ENCODE data around the gene NAGPA.

DNA sequence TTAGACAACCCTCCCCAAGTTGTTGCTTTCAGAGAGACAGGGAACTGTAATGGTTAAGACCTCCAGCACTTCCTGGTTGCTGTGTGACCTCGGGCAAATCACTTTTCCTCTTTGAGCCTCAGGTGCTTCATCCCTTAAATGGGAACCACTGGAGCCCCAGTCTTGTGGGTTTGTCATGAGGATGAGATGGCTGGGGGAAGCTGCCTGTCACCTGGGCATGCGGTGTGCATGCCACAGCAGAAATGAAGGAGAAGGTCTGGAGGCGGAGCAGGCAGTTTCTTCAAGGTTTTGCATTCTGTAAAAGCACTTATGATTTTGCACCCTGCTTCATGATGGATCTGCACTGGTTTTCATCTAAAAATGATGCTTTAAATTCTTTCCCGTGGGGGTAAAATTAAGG, 22.1 kb downstream of the NAGPA start:
- TF ChIP-seq, protein P1, sequence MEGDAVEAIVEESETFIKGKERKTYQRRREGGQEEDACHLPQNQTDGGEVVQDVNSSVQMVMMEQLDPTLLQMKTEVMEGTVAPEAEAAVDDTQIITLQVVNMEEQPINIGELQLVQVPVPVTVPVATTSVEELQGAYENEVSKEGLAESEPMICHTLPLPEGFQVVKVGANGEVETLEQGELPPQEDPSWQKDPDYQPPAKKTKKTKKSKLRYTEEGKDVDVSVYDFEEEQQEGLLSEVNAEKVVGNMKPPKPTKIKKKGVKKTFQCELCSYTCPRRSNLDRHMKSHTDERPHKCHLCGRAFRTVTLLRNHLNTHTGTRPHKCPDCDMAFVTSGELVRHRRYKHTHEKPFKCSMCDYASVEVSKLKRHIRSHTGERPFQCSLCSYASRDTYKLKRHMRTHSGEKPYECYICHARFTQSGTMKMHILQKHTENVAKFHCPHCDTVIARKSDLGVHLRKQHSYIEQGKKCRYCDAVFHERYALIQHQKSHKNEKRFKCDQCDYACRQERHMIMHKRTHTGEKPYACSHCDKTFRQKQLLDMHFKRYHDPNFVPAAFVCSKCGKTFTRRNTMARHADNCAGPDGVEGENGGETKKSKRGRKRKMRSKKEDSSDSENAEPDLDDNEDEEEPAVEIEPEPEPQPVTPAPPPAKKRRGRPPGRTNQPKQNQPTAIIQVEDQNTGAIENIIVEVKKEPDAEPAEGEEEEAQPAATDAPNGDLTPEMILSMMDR (IDR thresholded peaks at IDR 0.05) = no peak
- no peak for TF ChIP-seq ZFX (IDR thresholded peaks at IDR 0.05; ENCODE audit: borderline replicate concordance)
